IPS-15b (cell line): Measurements from ENCODE around the gene MAP3K12.

Experiments
- H3K27me3 ChIP-seq: one replicate; pipeline ENCODE4 v1.6.1; 2013; ENCODE audit warnings: low read length; ENCODE audit not compliant: control insufficient read depth, insufficient read depth
- H3K36me3 ChIP-seq: one replicate; pipeline ENCODE4 v1.6.1; 2013; ENCODE audit warnings: low read length; ENCODE audit not compliant: control insufficient read depth, insufficient read depth
- H3K4me1 ChIP-seq: one replicate; pipeline ENCODE4 v1.6.1; 2013; ENCODE audit warnings: mild to moderate bottlenecking, low read length; ENCODE audit not compliant: control insufficient read depth, insufficient read depth
- H3K4me3 ChIP-seq: one replicate; pipeline ENCODE4 v1.5.1; 2013; ENCODE audit warnings: low read depth, low read length
- H3K9ac ChIP-seq: one replicate; pipeline ENCODE4 v1.6.1; 2013; ENCODE audit warnings: low read depth, mild to moderate bottlenecking, low read length
- H3K9me3 ChIP-seq: one replicate; pipeline ENCODE4 v1.6.1; 2013; ENCODE audit warnings: mild to moderate bottlenecking, low read length; ENCODE audit not compliant: control insufficient read depth, insufficient read depth

Gene MAP3K12

GRCh38 chr12:53497461-53497860 lies 1.8 kb downstream of the MAP3K12 start:
- no peaks in the 10 kb centered on the region for H3K27me3 ChIP-seq
- H3K9ac ChIP-seq = no peak overlapping the region
- H3K4me3 ChIP-seq = no peak overlapping the region

GRCh38 chr12:53496752-53497032 lies 2.6 kb downstream of the MAP3K12 start:
- H3K9ac ChIP-seq = no peak overlapping the region
- no peaks in the 10 kb centered on the region for H3K9me3 ChIP-seq
- H3K4me3 ChIP-seq = no peak overlapping the region
- no peaks in the 10 kb centered on the region for H3K27me3 ChIP-seq
- H3K36me3 ChIP-seq = no peaks in the 10 kb centered on the region
- H3K4me1 ChIP-seq = peaks cover 30% of the 10 kb centered on the region

More at GRCh38 chr12:53497461-53497860, 1.8 kb downstream of the MAP3K12 start:
- H3K9me3 ChIP-seq = no peaks in the 10 kb centered on the region
- no peaks in the 10 kb centered on the region for H3K36me3 ChIP-seq
- H3K4me1 ChIP-seq = peaks cover 30% of the 10 kb centered on the region

GRCh38 chr12:53495903-53496751 lies 3.1 kb downstream of the MAP3K12 start:
- no peaks in the 10 kb centered on the region for H3K27me3 ChIP-seq
- H3K36me3 ChIP-seq = no peaks in the 10 kb centered on the region
- no peak overlapping the region for H3K4me3 ChIP-seq
- H3K9ac ChIP-seq = peak overlapping the region; percentile 26
- H3K4me1 ChIP-seq = peaks cover 28% of the 10 kb centered on the region
- no peaks in the 10 kb centered on the region for H3K9me3 ChIP-seq

GRCh38 chr12:53493610-53494391 lies 5.5 kb downstream of the MAP3K12 start:
- no peaks in the 10 kb centered on the region for H3K27me3 ChIP-seq
- H3K36me3 ChIP-seq = no peaks in the 10 kb centered on the region
- peaks cover 26% of the 10 kb centered on the region for H3K4me1 ChIP-seq
- peak overlapping the region; percentile 65 for H3K4me3 ChIP-seq
- H3K9me3 ChIP-seq = no peaks in the 10 kb centered on the region
- peak overlapping the region; percentile 51 for H3K9ac ChIP-seq

- H3K36me3 ChIP-seq = no peaks in the 10 kb centered on the region
- no peaks in the 10 kb centered on the region for H3K9me3 ChIP-seq
- no peaks in the 10 kb centered on the region for H3K27me3 ChIP-seq
- H3K4me3 ChIP-seq = peak overlapping the region; percentile 65
- peaks cover 20% of the 10 kb centered on the region for H3K4me1 ChIP-seq
- H3K9ac ChIP-seq = peak overlapping the region; percentile 51
Measured at GRCh38 chr12:53492830-53493609, 6.2 kb downstream of the MAP3K12 start.

- Histone ChIP-seq H3K27me3 (no peaks in the 10 kb centered on the region), H3K4me3 (peak overlapping the region; percentile 56), H3K36me3 (no peaks in the 10 kb centered on the region), H3K9me3 (no peaks in the 10 kb centered on the region), H3K4me1 (peaks cover 16% of the 10 kb centered on the region), H3K9ac (peak overlapping the region; percentile 49)
Measured at GRCh38 chr12:53492188-53492587, 7.1 kb downstream of the MAP3K12 start.

- Histone ChIP-seq H3K4me3 (no peak overlapping the region), H3K27me3 (no peaks in the 10 kb centered on the region), H3K4me1 (peaks cover 8% of the 10 kb centered on the region), H3K9me3 (no peaks in the 10 kb centered on the region), H3K36me3 (peaks cover 18% of the 10 kb centered on the region), H3K9ac (no peak overlapping the region)
Measured at GRCh38 chr12:53489242-53489864, 9.9 kb downstream of the MAP3K12 start.

GRCh38 chr12:53486736-53487487 lies 12.3 kb downstream of the MAP3K12 start:
- H3K36me3 ChIP-seq = peaks cover 30% of the 10 kb centered on the region
- H3K9ac ChIP-seq = no peak overlapping the region
- H3K27me3 ChIP-seq = no peaks in the 10 kb centered on the region
- H3K4me3 ChIP-seq = no peak overlapping the region
- no peaks in the 10 kb centered on the region for H3K9me3 ChIP-seq
- H3K4me1 ChIP-seq = no peaks in the 10 kb centered on the region

GRCh38 chr12:53485955-53486735 lies 13.1 kb downstream of the MAP3K12 start:
- H3K9ac ChIP-seq = no peak overlapping the region
- H3K4me1 ChIP-seq = no peaks in the 10 kb centered on the region
- no peaks in the 10 kb centered on the region for H3K27me3 ChIP-seq
- peaks cover 35% of the 10 kb centered on the region for H3K36me3 ChIP-seq
- no peak overlapping the region for H3K4me3 ChIP-seq
- no peaks in the 10 kb centered on the region for H3K9me3 ChIP-seq

- Histone ChIP-seq H3K4me1 (no peaks in the 10 kb centered on the region), H3K9ac (no peak overlapping the region), H3K4me3 (no peak overlapping the region), H3K27me3 (no peaks in the 10 kb centered on the region), H3K36me3 (peaks cover 35% of the 10 kb centered on the region), H3K9me3 (no peaks in the 10 kb centered on the region)
Measured at GRCh38 chr12:53484686-53485575, 14.3 kb downstream of the MAP3K12 start.
